Measurements from ENCODE around the gene RTRAF. TPM values are rescaled to one million over a fixed set of nuclear protein-coding genes. Genes with fewer than 3 reads are reported as not detected.

RTRAF gene
- total and polyA plus RNA-seq, 2 donors (not counting 1 experiment from before 2014, with no cell fraction given): 147 to 222 TPM

DNA sequence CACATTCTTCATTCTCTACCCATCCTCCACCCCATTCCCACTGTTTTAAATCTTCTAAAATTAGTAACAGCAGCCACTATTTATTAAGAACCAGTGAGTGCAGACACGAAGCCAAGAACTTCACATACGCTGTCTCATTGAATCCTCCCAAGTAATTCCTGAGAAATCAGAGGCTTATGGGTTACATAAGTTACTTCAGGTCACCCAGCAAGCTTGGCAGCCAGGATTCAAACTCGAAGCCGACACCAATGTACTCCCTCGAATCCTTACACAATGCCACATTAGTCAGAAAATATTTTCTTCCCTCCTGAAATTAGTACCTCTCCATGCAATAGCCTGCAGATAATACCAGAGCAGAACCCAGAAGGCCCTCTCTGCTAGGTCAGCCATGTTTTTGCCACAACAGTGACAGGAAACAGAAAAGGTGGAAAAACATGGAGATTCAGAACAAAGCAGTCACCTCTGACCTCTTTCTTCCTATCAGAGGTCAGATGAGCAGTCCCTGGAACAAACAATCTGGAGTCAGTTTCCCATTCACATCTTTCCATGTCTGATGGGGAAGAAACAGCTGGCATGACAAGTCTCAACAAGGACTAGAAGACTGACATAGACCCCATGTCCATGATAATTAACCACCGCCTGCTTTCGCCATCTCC is 63.1 kb downstream of the RTRAF start:
- Histone ChIP-seq H3K9me3 (ENCODE audit: control insufficient read depth, insufficient read depth, low read depth, low read length) (no peaks in the 10 kb centered on the region), H3K27ac (ENCODE audit: insufficient read depth, low read length) (peak overlapping the region; percentile 64), H3K4me2 (ENCODE audit: extremely low read depth, insufficient read depth, low read length) (peak overlapping the region; percentile 55), H3K9ac (ENCODE audit: insufficient read depth, low read length) (no peak overlapping the region), H3K27me3 (ENCODE audit: control insufficient read depth, insufficient read depth, low read length) (no peaks in the 10 kb centered on the region), H3K4me3 (replicated peaks in 1 of 4; ENCODE audit: control extremely low read depth in 1 of 4, insufficient read depth in 1 of 4, low read depth in 3 of 4, low read length in 4 of 4) (peak overlapping the region in 3 of 4 experiments; percentile 8 to 30 (median 19)), H4K20me1 (ENCODE audit: control insufficient read depth, extremely low read depth, insufficient read depth, low read length) (peaks cover 2% of the 10 kb centered on the region), H3K4me1 (ENCODE audit: control insufficient read depth, extremely low read depth, insufficient read depth, low read length) (peaks cover 41% of the 10 kb centered on the region), H3K79me2 (ENCODE audit: control insufficient read depth, insufficient read depth, low read length) (peaks cover 84% of the 10 kb centered on the region), H3K36me3 (ENCODE audit: control insufficient read depth, insufficient read depth, low read length) (peaks cover 14% of the 10 kb centered on the region), H2AFZ (ENCODE audit: low read length) (no peak overlapping the region)
- DNase-seq (ENCODE audit: low read depth in 2 of 2): peak; percentile 86 to 90
- TF ChIP-seq EZH2 (IDR thresholded peaks at IDR 0.05; ENCODE audit: low read length, missing control alignments): no peak
- TF ChIP-seq, protein P1, sequence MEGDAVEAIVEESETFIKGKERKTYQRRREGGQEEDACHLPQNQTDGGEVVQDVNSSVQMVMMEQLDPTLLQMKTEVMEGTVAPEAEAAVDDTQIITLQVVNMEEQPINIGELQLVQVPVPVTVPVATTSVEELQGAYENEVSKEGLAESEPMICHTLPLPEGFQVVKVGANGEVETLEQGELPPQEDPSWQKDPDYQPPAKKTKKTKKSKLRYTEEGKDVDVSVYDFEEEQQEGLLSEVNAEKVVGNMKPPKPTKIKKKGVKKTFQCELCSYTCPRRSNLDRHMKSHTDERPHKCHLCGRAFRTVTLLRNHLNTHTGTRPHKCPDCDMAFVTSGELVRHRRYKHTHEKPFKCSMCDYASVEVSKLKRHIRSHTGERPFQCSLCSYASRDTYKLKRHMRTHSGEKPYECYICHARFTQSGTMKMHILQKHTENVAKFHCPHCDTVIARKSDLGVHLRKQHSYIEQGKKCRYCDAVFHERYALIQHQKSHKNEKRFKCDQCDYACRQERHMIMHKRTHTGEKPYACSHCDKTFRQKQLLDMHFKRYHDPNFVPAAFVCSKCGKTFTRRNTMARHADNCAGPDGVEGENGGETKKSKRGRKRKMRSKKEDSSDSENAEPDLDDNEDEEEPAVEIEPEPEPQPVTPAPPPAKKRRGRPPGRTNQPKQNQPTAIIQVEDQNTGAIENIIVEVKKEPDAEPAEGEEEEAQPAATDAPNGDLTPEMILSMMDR (conservative IDR thresholded peaks at IDR 0.05 in 1 of 2, IDR thresholded peaks at IDR 0.05 in 1 of 2; ENCODE audit: low read depth in 1 of 2, low read length in 2 of 2): no peak

DNA sequence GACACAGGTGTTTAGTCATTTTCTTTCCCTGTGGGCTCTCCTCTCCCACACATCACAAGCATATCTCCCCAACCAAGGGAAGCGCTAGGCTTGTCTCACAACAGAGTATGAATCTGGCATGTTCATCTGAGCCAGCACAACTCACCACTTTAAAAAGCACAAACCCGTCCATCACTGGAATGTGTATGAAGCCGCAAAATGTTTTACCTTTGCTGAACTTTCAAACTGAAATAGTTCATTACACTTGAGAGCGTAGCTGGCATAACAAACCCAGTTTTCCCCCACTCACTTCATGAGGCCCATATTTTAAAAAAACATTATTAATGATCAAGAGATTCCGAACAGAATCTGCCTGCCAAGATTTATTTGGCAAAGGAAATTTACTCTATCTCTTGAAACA is 63.7 kb downstream of the RTRAF start:
- peak overlapping the region in 2 of 4 experiments; percentile 6 to 8 for H3K4me3 ChIP-seq (replicated peaks in 1 of 4; ENCODE audit: control extremely low read depth in 1 of 4, insufficient read depth in 1 of 4, low read depth in 3 of 4, low read length in 4 of 4)

DNA sequence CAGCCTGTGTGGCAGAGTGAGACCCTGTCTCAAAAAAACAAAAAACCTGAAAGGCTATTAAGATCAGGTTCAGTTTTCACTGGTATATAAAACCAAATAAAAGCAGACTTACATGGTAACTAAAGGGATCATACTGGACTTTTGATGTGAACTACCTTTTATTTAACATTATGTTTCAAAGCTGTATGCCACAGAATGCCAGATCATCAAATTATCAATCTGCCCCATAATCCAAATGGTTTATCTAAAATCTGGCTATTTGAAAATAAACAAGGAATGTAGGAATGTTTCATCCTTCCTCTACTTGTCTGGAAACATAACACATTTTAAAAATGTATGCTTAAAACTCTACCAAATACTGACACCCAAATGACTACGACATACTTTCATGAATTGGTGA is 65.3 kb downstream of the RTRAF start:
- peaks cover 35% of the 10 kb centered on the region for H3K4me1 ChIP-seq (ENCODE audit: control insufficient read depth, extremely low read depth, insufficient read depth, low read length)
- H3K4me2 ChIP-seq (ENCODE audit: extremely low read depth, insufficient read depth, low read length): peak overlapping the region; percentile 28
- H3K79me2 ChIP-seq (ENCODE audit: control insufficient read depth, insufficient read depth, low read length): peaks cover 74% of the 10 kb centered on the region
- no peaks in the 10 kb centered on the region for H3K27me3 ChIP-seq (ENCODE audit: control insufficient read depth, insufficient read depth, low read length)
- H2AFZ ChIP-seq (ENCODE audit: low read length): no peak overlapping the region
- H3K9me3 ChIP-seq (ENCODE audit: control insufficient read depth, insufficient read depth, low read depth, low read length): no peaks in the 10 kb centered on the region
- peaks cover 14% of the 10 kb centered on the region for H3K36me3 ChIP-seq (ENCODE audit: control insufficient read depth, insufficient read depth, low read length)
- H4K20me1 ChIP-seq (ENCODE audit: control insufficient read depth, extremely low read depth, insufficient read depth, low read length): no peaks in the 10 kb centered on the region
- H3K4me3 ChIP-seq (replicated peaks in 1 of 4; ENCODE audit: control extremely low read depth in 1 of 4, insufficient read depth in 1 of 4, low read depth in 3 of 4, low read length in 4 of 4): no peak overlapping the region
- no peak for DNase-seq (ENCODE audit: low read depth in 2 of 2)
- H3K9ac ChIP-seq (ENCODE audit: insufficient read depth, low read length): no peak overlapping the region
- TF ChIP-seq, protein P1 (conservative IDR thresholded peaks at IDR 0.05 in 1 of 2, IDR thresholded peaks at IDR 0.05 in 1 of 2; ENCODE audit: low read depth in 1 of 2, low read length in 2 of 2): no peak
- TF ChIP-seq EZH2 (IDR thresholded peaks at IDR 0.05; ENCODE audit: low read length, missing control alignments): no peak
- H3K27ac ChIP-seq (ENCODE audit: insufficient read depth, low read length): no peak overlapping the region

More for the DNA sequence above, 63.7 kb downstream of the RTRAF start:
- H3K9ac ChIP-seq (ENCODE audit: insufficient read depth, low read length): no peak overlapping the region
- H3K79me2 ChIP-seq (ENCODE audit: control insufficient read depth, insufficient read depth, low read length): peaks cover 78% of the 10 kb centered on the region
- peak overlapping the region; percentile 55 for H3K4me2 ChIP-seq (ENCODE audit: extremely low read depth, insufficient read depth, low read length)
- TF ChIP-seq, protein P1 (conservative IDR thresholded peaks at IDR 0.05 in 1 of 2, IDR thresholded peaks at IDR 0.05 in 1 of 2; ENCODE audit: low read depth in 1 of 2, low read length in 2 of 2): no peak
- no peak for TF ChIP-seq EZH2 (IDR thresholded peaks at IDR 0.05; ENCODE audit: low read length, missing control alignments)
- no peaks in the 10 kb centered on the region for H3K27me3 ChIP-seq (ENCODE audit: control insufficient read depth, insufficient read depth, low read length)
- H2AFZ ChIP-seq (ENCODE audit: low read length): no peak overlapping the region
- H3K9me3 ChIP-seq (ENCODE audit: control insufficient read depth, insufficient read depth, low read depth, low read length): no peaks in the 10 kb centered on the region
- peaks cover 36% of the 10 kb centered on the region for H3K4me1 ChIP-seq (ENCODE audit: control insufficient read depth, extremely low read depth, insufficient read depth, low read length)
- peak overlapping the region; percentile 64 for H3K27ac ChIP-seq (ENCODE audit: insufficient read depth, low read length)
- peaks cover 8% of the 10 kb centered on the region for H3K36me3 ChIP-seq (ENCODE audit: control insufficient read depth, insufficient read depth, low read length)
- DNase-seq (ENCODE audit: low read depth in 2 of 2): peak in 1 of 2 donors; percentile 90
- H4K20me1 ChIP-seq (ENCODE audit: control insufficient read depth, extremely low read depth, insufficient read depth, low read length): peaks cover under 1% of the 10 kb centered on the region

All from fibroblast of lung (primary cell).